Panc1 (cell line): ENCODE measurements around the gene ANKRD33B. TPM values are rescaled to one million over a fixed set of nuclear protein-coding genes. Genes with fewer than 3 reads are reported as not detected.

Experiments
- ATAC-seq: fragments of 200-7000 bp; cut with Tn5 transposase; 2 replicates; pipeline ENCODE4 v1.9.1; 2020; ENCODE audit warnings: mild to moderate bottlenecking, moderate library complexity
- BruUV-seq: library from RNA; stranded (reverse); fragments of 400-500 nt; replicated peaks from 2 replicates; lab custom pipeline; 2021; lab: Mats Ljungman, UMichigan
- CTCF ChIA-PET: fragments of 300-600 bp; sonication (Branson Sonifier 250); formaldehyde crosslinking; loops from one replicate; lab custom pipeline; 2022; ENCODE audit warnings: antibody characterized with exemption; lab: Charles Lee
- POLR2A ChIA-PET: fragments of 300-600 bp; sonication (Branson Sonifier 250); formaldehyde crosslinking; loops from one replicate; lab custom pipeline; 2022; ENCODE audit warnings: antibody characterized with exemption; lab: Charles Lee
- DNase-seq: peaks from one replicate; pipeline ENCODE4 v3.0.0-alpha.2; 2010; ENCODE audit warnings: low read depth, low spot score
- H3K27ac ChIP-seq: 2 replicates; pipeline ENCODE4 v1.5.1; 2011; ENCODE audit warnings: mild to moderate bottlenecking, low read length, inconsistent platforms
- H3K27me3 ChIP-seq: fragments of 200-500 bp; sonication (Bioruptor generic); 2 replicates; pipeline ENCODE4 v1.6.0; 2014; ENCODE audit warnings: low read length, inconsistent platforms; ENCODE audit not compliant: control insufficient read depth, insufficient read depth
- H3K36me3 ChIP-seq: fragments of 200-500 bp; sonication (Bioruptor generic); 2 replicates; pipeline ENCODE4 v1.5.1; 2014; ENCODE audit warnings: inconsistent platforms, mild to moderate bottlenecking, low read length, moderate library complexity; ENCODE audit not compliant: control insufficient read depth, insufficient read depth
- H3K4me1 ChIP-seq: 2 replicates; pipeline ENCODE4 v1.5.1; 2011; ENCODE audit warnings: inconsistent platforms, mild to moderate bottlenecking, low read length, moderate library complexity; ENCODE audit not compliant: control insufficient read depth, insufficient read depth
- H3K4me3 ChIP-seq, 2 experiments: 2 replicates each; pipeline ENCODE4 v1.5.1; 2011 to 2012; ENCODE audit warnings: low read depth in 2 of 2, low read length in 2 of 2, mild to moderate bottlenecking in 2 of 2, inconsistent platforms in 1 of 2, moderate library complexity in 1 of 2
- H3K9me3 ChIP-seq: fragments of 200-500 bp; sonication (Bioruptor generic); 2 replicates; pipeline ENCODE4 v1.5.1; 2014; ENCODE audit warnings: low read depth, mild to moderate bottlenecking, inconsistent platforms, low read length, moderate library complexity; ENCODE audit not compliant: control insufficient read depth, insufficient read depth
- POLR2AphosphoS5 ChIP-seq: IDR thresholded peaks from 2 replicates; pipeline ENCODE4 v1.6.1; 2012; ENCODE audit warnings: mild to moderate bottlenecking, low read depth, low read length, moderate library complexity
- SIN3A ChIP-seq: IDR thresholded peaks from 2 replicates; pipeline ENCODE4 v1.6.1; 2012; ENCODE audit warnings: low read depth, mild to moderate bottlenecking, low read length, moderate library complexity, borderline replicate concordance; ENCODE audit not compliant: insufficient read depth
- TCF7L2 ChIP-seq: IDR thresholded peaks from 2 replicates; pipeline ENCODE4 v1.6.1; 2011; ENCODE audit warnings: mild to moderate bottlenecking, low read depth, low read length, inconsistent platforms
- in situ Hi-C: cut with HindIII; loops from 2 replicates; pipeline ENCODE4 v1.10.0; 2016; ENCODE audit warnings: low sequenced_read_pairs, low pct_unique_long_range_greater_than_20kb
- intact Hi-C: fragments of 100-400 bp; cut with micrococcal nuclease; formaldehyde crosslinking; loops from one replicate; pipeline ENCODE4 v1.10.0; 2022; ENCODE audit not compliant: unreplicated experiment
- total RNA-seq: library from RNA; stranded (reverse); gene quantifications from one replicate; pipeline ENCODE4 v1.2.1, GENCODE V29; 2021; ENCODE audit not compliant: unreplicated experiment
- TF ChIP-seq, protein P1 (sequence below), 2 experiments: IDR thresholded peaks; 2 replicates each; pipeline ENCODE4 v1.6.1; 2011 to 2012; ENCODE audit warnings: low read depth in 2 of 2, control low read depth in 1 of 2, low read length in 1 of 2, mild to moderate bottlenecking in 1 of 2, moderate library complexity in 1 of 2; ENCODE audit not compliant: insufficient read depth in 1 of 2
- TF ChIP-seq, protein P2 (sequence below): fragments of 450-650 bp; IDR thresholded peaks from 2 replicates; pipeline ENCODE4 v1.5.1; 2017; ENCODE audit warnings: mild to moderate bottlenecking

The ANKRD33B gene
- total RNA-seq, 1 experiment from 2014 or later = 19.1 TPM

DNA sequence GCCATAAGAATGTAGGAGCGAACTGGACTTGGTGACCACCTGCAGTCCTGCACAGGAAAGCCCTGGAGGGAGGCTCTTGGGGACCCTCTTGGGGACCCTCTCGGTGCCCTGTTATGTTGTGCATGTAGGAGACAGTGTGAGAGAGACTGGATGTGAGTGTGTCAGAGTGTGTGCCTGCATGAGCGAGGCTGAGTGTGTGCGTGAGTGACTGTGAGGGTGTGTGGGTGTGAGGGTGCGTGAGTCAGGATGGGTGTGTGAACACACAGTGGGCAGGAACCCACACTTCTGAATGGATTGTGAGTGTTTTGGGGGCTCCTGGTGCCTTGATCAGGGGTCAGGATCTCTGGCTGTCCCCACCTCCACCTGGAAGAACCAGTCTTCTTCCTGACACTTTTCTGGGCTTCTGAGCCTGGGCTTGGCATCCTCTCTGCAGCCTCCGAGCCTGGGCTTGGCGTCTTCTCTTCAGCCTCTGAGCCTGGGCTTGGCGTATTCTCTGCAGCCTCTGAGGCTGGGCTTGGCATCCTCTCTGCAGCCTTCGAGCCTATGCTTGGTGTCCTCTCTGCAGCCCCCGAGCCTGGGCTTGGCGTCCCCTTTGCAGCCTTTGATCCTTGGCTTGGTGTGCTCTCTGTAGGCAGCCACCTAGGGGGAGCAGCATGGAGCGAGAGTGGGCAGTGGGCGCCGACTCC is 25.6 kb upstream of the ANKRD33B start:
- Histone ChIP-seq H3K36me3 (no peaks in the 10 kb centered on the region), H3K9me3 (no peaks in the 10 kb centered on the region), H3K4me1 (no peaks in the 10 kb centered on the region), H3K4me3 (no peak overlapping the region), H3K27ac (no peak overlapping the region), H3K27me3 (no peaks in the 10 kb centered on the region)
- no TSS peak for BruUV-seq
- ChIA-PET CTCF (no interaction called here), POLR2A (no interaction called here)
- intact Hi-C loops = no loop called here
- in situ Hi-C loops = no loop called here
- ATAC-seq (no peak), DNase-seq (no peak)
- TF ChIP-seq POLR2AphosphoS5 (no peak), SIN3A (no peak), TCF7L2 (no peak)
- TF ChIP-seq, protein P1, sequence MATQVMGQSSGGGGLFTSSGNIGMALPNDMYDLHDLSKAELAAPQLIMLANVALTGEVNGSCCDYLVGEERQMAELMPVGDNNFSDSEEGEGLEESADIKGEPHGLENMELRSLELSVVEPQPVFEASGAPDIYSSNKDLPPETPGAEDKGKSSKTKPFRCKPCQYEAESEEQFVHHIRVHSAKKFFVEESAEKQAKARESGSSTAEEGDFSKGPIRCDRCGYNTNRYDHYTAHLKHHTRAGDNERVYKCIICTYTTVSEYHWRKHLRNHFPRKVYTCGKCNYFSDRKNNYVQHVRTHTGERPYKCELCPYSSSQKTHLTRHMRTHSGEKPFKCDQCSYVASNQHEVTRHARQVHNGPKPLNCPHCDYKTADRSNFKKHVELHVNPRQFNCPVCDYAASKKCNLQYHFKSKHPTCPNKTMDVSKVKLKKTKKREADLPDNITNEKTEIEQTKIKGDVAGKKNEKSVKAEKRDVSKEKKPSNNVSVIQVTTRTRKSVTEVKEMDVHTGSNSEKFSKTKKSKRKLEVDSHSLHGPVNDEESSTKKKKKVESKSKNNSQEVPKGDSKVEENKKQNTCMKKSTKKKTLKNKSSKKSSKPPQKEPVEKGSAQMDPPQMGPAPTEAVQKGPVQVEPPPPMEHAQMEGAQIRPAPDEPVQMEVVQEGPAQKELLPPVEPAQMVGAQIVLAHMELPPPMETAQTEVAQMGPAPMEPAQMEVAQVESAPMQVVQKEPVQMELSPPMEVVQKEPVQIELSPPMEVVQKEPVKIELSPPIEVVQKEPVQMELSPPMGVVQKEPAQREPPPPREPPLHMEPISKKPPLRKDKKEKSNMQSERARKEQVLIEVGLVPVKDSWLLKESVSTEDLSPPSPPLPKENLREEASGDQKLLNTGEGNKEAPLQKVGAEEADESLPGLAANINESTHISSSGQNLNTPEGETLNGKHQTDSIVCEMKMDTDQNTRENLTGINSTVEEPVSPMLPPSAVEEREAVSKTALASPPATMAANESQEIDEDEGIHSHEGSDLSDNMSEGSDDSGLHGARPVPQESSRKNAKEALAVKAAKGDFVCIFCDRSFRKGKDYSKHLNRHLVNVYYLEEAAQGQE (IDR thresholded peaks at IDR 0.05; ENCODE audit: insufficient read depth in 1 of 2, low read depth in 2 of 2, low read length in 1 of 2) = no peak
- TF ChIP-seq, protein P2, sequence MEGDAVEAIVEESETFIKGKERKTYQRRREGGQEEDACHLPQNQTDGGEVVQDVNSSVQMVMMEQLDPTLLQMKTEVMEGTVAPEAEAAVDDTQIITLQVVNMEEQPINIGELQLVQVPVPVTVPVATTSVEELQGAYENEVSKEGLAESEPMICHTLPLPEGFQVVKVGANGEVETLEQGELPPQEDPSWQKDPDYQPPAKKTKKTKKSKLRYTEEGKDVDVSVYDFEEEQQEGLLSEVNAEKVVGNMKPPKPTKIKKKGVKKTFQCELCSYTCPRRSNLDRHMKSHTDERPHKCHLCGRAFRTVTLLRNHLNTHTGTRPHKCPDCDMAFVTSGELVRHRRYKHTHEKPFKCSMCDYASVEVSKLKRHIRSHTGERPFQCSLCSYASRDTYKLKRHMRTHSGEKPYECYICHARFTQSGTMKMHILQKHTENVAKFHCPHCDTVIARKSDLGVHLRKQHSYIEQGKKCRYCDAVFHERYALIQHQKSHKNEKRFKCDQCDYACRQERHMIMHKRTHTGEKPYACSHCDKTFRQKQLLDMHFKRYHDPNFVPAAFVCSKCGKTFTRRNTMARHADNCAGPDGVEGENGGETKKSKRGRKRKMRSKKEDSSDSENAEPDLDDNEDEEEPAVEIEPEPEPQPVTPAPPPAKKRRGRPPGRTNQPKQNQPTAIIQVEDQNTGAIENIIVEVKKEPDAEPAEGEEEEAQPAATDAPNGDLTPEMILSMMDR = no peak

DNA sequence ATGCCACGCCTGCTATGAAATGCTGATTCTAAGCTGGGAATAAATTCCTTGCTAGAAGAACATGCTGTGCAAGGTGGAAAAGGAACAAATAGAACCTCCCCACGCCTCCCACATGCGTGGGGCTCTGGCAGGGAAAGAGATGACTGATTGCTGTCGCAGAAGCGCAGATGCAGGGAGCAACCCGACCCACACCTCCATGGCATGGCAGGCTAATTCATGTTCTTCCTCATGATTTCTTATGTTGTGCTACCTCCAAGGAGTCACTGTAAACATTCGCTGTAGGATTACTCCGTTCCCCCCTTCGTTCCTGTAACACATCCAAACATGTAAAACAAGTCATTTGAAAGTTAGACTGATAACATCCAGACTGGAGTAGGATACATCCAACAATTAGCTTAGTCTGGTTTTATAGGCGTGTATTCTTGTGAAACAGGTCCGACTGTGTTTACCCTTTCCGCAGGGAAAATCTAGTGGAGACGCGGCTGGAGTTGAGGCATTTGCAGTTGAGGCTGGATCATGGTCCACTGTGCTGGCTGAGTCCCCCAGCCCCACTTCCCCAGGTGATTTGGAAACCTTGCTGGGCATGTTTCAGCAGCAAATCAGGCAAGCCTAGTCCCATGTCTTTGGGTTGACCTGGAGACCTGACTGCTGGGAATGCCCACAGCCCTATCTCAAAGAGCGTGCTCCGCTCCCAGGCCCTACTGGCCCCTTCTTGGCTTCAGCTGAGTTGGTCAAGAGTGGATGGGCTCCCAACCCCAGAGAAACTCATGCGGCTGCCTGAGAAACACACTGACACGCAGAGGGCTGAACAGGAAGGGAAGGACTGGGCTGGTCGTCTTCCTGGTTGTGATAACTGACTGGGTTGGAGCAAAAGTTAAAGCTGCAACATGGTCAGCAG is 24.8 kb upstream of the ANKRD33B start:
- DNase-seq (no peak), ATAC-seq (no peak)
- Histone ChIP-seq H3K9me3 (no peaks in the 10 kb centered on the region), H3K4me3 (no peak overlapping the region), H3K27ac (no peak overlapping the region), H3K27me3 (no peaks in the 10 kb centered on the region), H3K36me3 (no peaks in the 10 kb centered on the region), H3K4me1 (no peaks in the 10 kb centered on the region)
- intact Hi-C loops = no loop called here
- TF ChIP-seq POLR2AphosphoS5 (no peak), TCF7L2 (no peak), SIN3A (no peak)
- TF ChIP-seq, protein P2 = no peak
- TF ChIP-seq, protein P1 (IDR thresholded peaks at IDR 0.05; ENCODE audit: insufficient read depth in 1 of 2, low read depth in 2 of 2, low read length in 1 of 2) = no peak
- no TSS peak for BruUV-seq
- ChIA-PET POLR2A (no interaction called here), CTCF (no interaction called here)
- in situ Hi-C loops = no loop called here
